GM12891 (cell line): ENCODE data around the gene TM7SF3.

ENCODE experiments used
- POLR2A ChIP-seq: IDR thresholded peaks from 2 replicates; pipeline ENCODE4 v1.6.1; 2011; ENCODE audit warnings: low read depth, low read length, control low read depth
- POU2F2 ChIP-seq: IDR thresholded peaks from 2 replicates; pipeline ENCODE4 v1.6.1; 2011; ENCODE audit warnings: low read depth, mild to moderate bottlenecking, control low read depth, low read length, moderate library complexity

DNA sequence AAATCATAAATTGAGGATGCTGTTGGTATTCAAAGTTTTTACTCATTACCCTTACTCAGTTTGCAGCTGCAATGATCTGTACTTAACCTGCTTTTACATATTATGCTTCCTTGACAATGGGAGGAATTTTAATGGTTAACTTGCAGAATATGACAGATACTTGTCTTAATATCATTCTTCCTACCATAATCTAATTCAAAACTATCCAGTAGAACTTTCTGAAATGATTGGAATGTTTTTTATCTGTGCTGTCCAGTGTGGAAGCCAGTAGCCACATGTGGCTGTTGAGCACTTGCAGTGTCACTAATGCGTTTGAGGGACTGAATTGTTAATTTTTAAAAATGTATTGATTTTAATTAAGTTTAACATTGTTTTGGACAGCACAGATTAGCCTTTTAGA is 52.4 kb downstream of the TM7SF3 start:
- TF ChIP-seq POU2F2 (no peak), POLR2A (no peak)
